LHCN-M2 (cell line): ENCODE results near the gene SDR39U1. TPM values are rescaled to one million over a fixed set of nuclear protein-coding genes. Genes with fewer than 3 reads are reported as not detected.

Experiments used
- DNase-seq: peaks from one replicate; pipeline ENCODE4 v3.0.0-alpha.2; 2012; ENCODE audit warnings: low read depth
- total RNA-seq: library from RNA; depleted of rRNA; stranded (reverse); fragments of >200 nt; gene quantifications from 2 replicates; pipeline ENCODE4 v1.2.3, GENCODE V29; 2014

SDR39U1 gene
- total RNA-seq, 1 experiment from 2014 or later, result 26.6 TPM

GRCh38 chr14:24443053-24443665 lies 583 bp upstream of the SDR39U1 start:
- DNase-seq, result no peak

- DNase-seq, result no peak
Observed at GRCh38 chr14:24441904-24442239, 704 bp downstream of the SDR39U1 start.

- no peak for DNase-seq
Observed at GRCh38 chr14:24441485-24441884, 1.1 kb downstream of the SDR39U1 start.

GRCh38 chr14:24440606-24441399 lies 1.8 kb downstream of the SDR39U1 start:
- DNase-seq, result no peak

- no peak for DNase-seq
Observed at GRCh38 chr14:24439830-24440605, 2.6 kb downstream of the SDR39U1 start.

- DNase-seq, result no peak
Observed at GRCh38 chr14:24439257-24439656, 3.3 kb downstream of the SDR39U1 start.

- no peak for DNase-seq
Observed at GRCh38 chr14:24438223-24439097, 4.1 kb downstream of the SDR39U1 start.

- DNase-seq, result no peak
Observed at GRCh38 chr14:24437736-24438067, 4.9 kb downstream of the SDR39U1 start.

GRCh38 chr14:24437020-24437735 lies 5.4 kb downstream of the SDR39U1 start:
- no peak for DNase-seq

- DNase-seq, result peak; percentile 81
Observed at GRCh38 chr14:24436355-24437019, 6.1 kb downstream of the SDR39U1 start.

GRCh38 chr14:24435998-24436354 lies 6.6 kb downstream of the SDR39U1 start:
- no peak for DNase-seq

GRCh38 chr14:24435192-24435810 lies 7.3 kb downstream of the SDR39U1 start:
- DNase-seq, result no peak

- no peak for DNase-seq
Observed at GRCh38 chr14:24434676-24435075, 7.9 kb downstream of the SDR39U1 start.

GRCh38 chr14:24434036-24434435 lies 8.5 kb downstream of the SDR39U1 start:
- DNase-seq, result no peak

- no peak for DNase-seq
Observed at GRCh38 chr14:24432259-24433131, 10.1 kb downstream of the SDR39U1 start.

GRCh38 chr14:24431569-24432258 lies 10.9 kb downstream of the SDR39U1 start:
- DNase-seq, result peak; percentile 89

GRCh38 chr14:24430682-24431568 lies 11.7 kb downstream of the SDR39U1 start:
- peak; percentile 39 for DNase-seq
